NB4 (cell line): Measurements from ENCODE around the gene CDHR2.

Source experiments
- DNase-seq: peaks from one replicate; pipeline ENCODE4 v3.0.0; 2010; ENCODE audit warnings: low read depth
- H3K4me3 ChIP-seq: one replicate; pipeline ENCODE4 v1.5.1; 2011; ENCODE audit warnings: mild to moderate bottlenecking, low read depth, low read length, moderate library complexity
- CTCF ChIP-seq: IDR thresholded peaks from one replicate; pipeline ENCODE4 v1.5.1; 2012; ENCODE audit warnings: low read depth, low read length
- MAX ChIP-seq: IDR thresholded peaks from 2 replicates; pipeline ENCODE4 v1.6.1; 2011; ENCODE audit warnings: low read depth, low read length
- MYC ChIP-seq: IDR thresholded peaks from 2 replicates; pipeline ENCODE4 v1.6.1; 2011; ENCODE audit warnings: low read depth, low read length
- POLR2A ChIP-seq: IDR thresholded peaks from 2 replicates; pipeline ENCODE4 v1.6.1; 2011; ENCODE audit warnings: mild to moderate bottlenecking; ENCODE audit not compliant: insufficient read length; ENCODE audit errors: extremely low read depth

The CDHR2 gene

GRCh38 chr5:176611435-176611834, 62.3 kb downstream of the CDHR2 start:
- H3K4me3 ChIP-seq, result no peak overlapping the region
- peak; percentile 81 for DNase-seq
- no peak for TF ChIP-seq POLR2A
- TF ChIP-seq CTCF, result no peak
- TF ChIP-seq MYC, result peak; percentile 20; the same call in 1 of the 2 replicates
- peak; percentile 77 for TF ChIP-seq MAX

DNA sequence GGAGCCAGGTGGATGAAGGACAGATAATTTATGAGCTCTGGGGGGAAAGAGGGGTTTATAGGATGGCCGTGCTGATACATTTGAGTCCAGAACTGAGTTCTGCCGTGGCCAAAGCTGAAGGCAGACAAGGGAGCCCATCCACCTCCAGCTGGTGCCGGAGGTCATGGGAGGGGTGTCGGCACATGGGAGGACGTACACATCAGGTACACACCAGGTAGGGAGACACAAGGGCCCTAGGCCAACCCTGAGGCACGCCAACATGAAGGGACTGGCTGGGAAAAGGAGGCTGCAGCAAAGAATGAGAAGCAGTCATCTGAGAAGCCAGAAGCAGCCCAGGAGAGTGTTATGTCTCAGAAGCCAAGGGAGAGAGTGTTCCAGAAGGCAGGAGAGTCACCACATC, 62.9 kb downstream of the CDHR2 start:
- no peak overlapping the region for H3K4me3 ChIP-seq
- TF ChIP-seq POLR2A (no peak), MYC (no peak), CTCF (no peak), MAX (no peak)
- DNase-seq, result no peak

DNA sequence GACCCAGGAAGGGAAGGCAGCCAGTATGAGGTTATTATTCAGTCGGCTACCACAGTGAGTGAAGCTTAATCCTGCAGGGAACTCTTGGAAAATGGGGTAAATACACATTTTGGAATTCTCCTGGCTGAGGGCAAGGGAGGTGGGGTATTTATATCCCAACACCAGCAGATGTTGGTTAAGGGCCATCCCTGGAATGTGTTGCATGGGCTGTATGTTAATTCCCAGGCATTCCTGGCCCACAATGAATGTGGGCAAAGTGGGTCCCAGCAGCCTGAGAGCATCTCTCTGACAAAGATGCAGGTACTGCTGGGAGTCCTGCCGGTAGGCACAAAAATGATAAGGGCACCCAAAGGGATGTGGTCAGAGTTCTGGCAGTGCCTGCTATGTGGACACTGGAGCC, 63.7 kb downstream of the CDHR2 start:
- no peak overlapping the region for H3K4me3 ChIP-seq
- DNase-seq, result no peak
- TF ChIP-seq MYC (no peak), MAX (no peak), CTCF (no peak), POLR2A (no peak)

DNA sequence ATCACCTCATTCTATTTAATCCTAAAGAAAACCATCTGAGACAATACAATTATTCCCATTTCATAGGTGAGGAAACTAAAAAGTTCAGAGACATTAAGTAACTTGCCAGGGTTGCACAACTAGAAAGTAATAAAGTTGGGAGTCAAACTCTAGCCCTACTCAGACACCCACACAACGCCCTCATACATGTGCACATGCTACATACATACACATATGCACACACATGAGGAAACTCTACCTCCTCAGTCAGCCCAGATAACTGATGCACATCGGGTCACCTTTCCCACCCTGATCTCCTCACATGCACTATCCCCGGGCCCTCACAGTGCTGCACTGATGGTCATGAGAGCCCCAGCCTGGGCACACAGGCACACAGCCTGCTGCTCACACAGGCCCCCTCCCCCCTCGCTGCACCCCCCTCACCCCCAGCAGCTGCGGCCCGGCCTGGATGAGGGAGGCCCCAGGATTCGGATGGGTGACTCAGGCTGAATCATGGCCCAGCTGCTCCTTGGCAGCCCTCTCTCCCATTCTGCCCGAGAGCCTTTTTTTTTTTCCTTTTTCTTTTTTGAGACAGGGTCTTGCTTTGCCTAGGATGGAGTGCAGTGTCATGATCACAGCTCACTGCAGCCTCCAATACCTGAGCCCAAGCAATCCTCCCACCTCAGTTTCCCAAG, 65.8 kb downstream of the CDHR2 start:
- TF ChIP-seq CTCF (no peak), MYC (no peak), POLR2A (no peak)
- no peak overlapping the region for H3K4me3 ChIP-seq
- DNase-seq, result peak; percentile 48

DNA sequence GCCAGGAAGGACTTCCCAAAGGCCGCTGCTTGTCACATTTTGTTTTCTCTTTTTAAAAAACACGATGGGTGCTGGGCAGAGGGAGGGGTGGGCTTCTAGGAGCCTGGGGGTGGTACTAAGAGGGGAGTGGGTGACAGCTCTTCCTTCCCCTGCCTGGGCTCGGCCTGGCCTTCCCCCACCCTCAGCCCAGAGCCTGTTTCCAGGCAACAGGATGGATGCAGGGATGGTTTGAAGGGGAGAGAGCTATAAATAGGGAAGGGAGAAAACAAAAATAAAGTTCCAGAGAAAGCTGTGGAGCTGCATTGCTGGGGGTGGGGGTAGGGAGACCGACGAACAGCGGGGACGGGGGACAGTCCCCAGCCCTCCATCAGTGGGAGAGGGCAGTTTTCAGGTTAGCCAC, 67.4 kb downstream of the CDHR2 start:
- no peak for TF ChIP-seq MYC
- no peak for DNase-seq
- no peak overlapping the region for H3K4me3 ChIP-seq

- H3K4me3 ChIP-seq, result no peak overlapping the region
- TF ChIP-seq MAX (no peak), MYC (no peak), CTCF (no peak), POLR2A (no peak)
Measured at GRCh38 chr5:176618783-176619182, 69.6 kb downstream of the CDHR2 start.

More at GRCh38 chr5:176618783-176619182, 69.6 kb downstream of the CDHR2 start:
- no peak for DNase-seq
